ENCODE measurements around the gene PCSK4.

The PCSK4 gene

DNA sequence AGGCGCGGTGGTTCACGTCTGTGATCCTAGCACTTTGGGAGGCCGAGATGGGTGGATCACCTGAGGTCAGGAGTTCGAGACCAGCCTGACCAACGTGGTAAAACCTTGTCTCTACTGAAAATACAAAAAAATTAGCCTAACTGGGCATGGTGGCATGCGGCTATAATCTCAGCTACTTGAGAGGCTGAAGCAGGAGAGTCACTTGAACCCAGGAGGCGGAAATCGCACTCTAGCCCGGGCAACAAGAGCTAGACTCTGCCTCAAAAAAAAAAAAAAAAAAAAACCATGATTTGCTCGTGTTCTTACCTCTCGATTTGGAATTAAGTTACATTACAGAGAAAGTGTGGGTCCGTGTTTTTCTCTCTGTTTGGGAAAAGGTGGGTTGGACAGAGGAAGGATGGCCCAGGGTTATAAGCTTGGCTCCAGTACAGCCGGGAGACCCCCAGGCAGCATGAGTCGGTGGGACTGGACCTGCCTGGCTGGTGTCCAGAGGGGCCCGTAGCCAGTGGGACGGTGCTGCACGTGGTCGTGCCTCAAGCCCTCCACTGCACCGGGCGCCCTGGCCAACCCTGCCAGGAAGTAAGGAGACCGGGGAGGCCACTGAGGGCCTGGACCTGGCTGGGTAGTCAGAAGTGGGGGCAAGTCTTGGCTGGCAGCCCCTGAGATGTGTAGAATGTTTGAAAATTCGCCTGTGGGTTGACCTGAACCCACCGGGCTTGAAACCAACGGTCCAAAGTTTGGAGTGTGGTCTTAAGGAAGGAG, 48.3 kb downstream of the PCSK4 start (continued):
- TF ChIP-seq BCL11B (tag by site-specific recombination; IDR thresholded peaks at IDR 0.05; ENCODE audit: low read depth) (peak; percentile 19; the same call in 1 of the 2 replicates), ZNF133 (tag by site-specific recombination; IDR thresholded peaks at IDR 0.05) (no peak), ZNF202 (tag by site-specific recombination; IDR thresholded peaks at IDR 0.05; ENCODE audit: borderline replicate concordance) (no peak), GLIS2 (tag by site-specific recombination; IDR thresholded peaks at IDR 0.05) (peak; percentile 43), ZBTB8A (tag by site-specific recombination; IDR thresholded peaks at IDR 0.05) (no peak), ZNF670 (tag by site-specific recombination; IDR thresholded peaks at IDR 0.05; ENCODE audit: low read depth) (no peak), SP2 (tag by site-specific recombination; IDR thresholded peaks at IDR 0.05) (0 out of 2 replicates have a peak, but pooled peaks have one; percentile 6), ZNF140 (tag by site-specific recombination; IDR thresholded peaks at IDR 0.05) (no peak)
- TF ChIP-seq, protein P1, sequence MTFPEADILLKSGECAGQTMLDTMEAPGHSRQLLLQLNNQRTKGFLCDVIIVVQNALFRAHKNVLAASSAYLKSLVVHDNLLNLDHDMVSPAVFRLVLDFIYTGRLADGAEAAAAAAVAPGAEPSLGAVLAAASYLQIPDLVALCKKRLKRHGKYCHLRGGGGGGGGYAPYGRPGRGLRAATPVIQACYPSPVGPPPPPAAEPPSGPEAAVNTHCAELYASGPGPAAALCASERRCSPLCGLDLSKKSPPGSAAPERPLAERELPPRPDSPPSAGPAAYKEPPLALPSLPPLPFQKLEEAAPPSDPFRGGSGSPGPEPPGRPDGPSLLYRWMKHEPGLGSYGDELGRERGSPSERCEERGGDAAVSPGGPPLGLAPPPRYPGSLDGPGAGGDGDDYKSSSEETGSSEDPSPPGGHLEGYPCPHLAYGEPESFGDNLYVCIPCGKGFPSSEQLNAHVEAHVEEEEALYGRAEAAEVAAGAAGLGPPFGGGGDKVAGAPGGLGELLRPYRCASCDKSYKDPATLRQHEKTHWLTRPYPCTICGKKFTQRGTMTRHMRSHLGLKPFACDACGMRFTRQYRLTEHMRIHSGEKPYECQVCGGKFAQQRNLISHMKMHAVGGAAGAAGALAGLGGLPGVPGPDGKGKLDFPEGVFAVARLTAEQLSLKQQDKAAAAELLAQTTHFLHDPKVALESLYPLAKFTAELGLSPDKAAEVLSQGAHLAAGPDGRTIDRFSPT (tag by site-specific recombination; IDR thresholded peaks at IDR 0.05) = peak; percentile 19; the same call in 1 of the 2 replicates

DNA sequence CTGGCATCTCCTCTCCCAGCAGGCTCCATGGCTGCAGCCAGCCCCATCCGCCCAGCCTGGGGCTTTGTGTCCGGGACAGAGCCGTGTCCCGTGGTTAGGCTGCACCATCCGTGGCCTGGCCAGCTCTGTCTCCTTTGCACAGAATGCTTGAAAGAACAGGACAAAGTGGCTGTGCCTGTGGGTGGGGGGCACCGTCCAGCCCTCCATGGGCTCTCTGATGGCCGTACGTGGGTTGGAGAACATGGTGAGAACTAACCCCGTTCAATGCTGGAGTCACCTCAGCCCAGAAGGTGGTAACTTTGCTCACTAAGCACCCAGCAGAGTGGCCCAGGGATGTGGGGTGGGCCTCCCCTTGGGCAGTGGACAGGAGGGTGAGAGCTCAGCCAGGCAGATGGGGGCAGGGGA, 49.1 kb downstream of the PCSK4 start:
- POLR2A ChIA-PET = interaction anchor here (1.0 to 1.8 kb wide), 2 partner anchors 12 to 20 kb away, joined by 7 to 10 read pairs; no protein-coding TSS in a partner anchor
- Histone ChIP-seq H3K4me1 (ENCODE audit: control insufficient read depth, insufficient read depth, low read length) (peaks cover 16% of the 10 kb centered on the region), H3K9me3 (ENCODE audit: control insufficient read depth, insufficient read depth, low read depth, low read length) (no peaks in the 10 kb centered on the region), H3K27ac (ENCODE audit: extremely low read depth, low read depth, low read length) (peak overlapping the region; percentile 100), H3K36me3 (ENCODE audit: control insufficient read depth in 2 of 2, insufficient read depth in 1 of 2, low read length in 2 of 2) (peaks cover 15 to 39% of the 10 kb centered on the region in 2 experiments; a peak in 2 of 3 replicates), H3K4me3 (ENCODE audit: low read depth, low read length) (no peak overlapping the region)
- CTCF ChIA-PET = no interaction called here
- TF ChIP-seq, protein P2, sequence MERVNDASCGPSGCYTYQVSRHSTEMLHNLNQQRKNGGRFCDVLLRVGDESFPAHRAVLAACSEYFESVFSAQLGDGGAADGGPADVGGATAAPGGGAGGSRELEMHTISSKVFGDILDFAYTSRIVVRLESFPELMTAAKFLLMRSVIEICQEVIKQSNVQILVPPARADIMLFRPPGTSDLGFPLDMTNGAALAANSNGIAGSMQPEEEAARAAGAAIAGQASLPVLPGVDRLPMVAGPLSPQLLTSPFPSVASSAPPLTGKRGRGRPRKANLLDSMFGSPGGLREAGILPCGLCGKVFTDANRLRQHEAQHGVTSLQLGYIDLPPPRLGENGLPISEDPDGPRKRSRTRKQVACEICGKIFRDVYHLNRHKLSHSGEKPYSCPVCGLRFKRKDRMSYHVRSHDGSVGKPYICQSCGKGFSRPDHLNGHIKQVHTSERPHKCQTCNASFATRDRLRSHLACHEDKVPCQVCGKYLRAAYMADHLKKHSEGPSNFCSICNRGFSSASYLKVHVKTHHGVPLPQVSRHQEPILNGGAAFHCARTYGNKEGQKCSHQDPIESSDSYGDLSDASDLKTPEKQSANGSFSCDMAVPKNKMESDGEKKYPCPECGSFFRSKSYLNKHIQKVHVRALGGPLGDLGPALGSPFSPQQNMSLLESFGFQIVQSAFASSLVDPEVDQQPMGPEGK (tag by site-specific recombination; IDR thresholded peaks at IDR 0.05) = peak; percentile 10; the same call in 1 of the 2 replicates
- no peak for TF ChIP-seq ZNF792 (tag by site-specific recombination; IDR thresholded peaks at IDR 0.05)
- TF ChIP-seq GLIS2 (tag by site-specific recombination; IDR thresholded peaks at IDR 0.05) = peak; percentile 70
- no peak for TF ChIP-seq ZNF10 (tag by site-specific recombination; IDR thresholded peaks at IDR 0.05)
- TF ChIP-seq, protein P3, sequence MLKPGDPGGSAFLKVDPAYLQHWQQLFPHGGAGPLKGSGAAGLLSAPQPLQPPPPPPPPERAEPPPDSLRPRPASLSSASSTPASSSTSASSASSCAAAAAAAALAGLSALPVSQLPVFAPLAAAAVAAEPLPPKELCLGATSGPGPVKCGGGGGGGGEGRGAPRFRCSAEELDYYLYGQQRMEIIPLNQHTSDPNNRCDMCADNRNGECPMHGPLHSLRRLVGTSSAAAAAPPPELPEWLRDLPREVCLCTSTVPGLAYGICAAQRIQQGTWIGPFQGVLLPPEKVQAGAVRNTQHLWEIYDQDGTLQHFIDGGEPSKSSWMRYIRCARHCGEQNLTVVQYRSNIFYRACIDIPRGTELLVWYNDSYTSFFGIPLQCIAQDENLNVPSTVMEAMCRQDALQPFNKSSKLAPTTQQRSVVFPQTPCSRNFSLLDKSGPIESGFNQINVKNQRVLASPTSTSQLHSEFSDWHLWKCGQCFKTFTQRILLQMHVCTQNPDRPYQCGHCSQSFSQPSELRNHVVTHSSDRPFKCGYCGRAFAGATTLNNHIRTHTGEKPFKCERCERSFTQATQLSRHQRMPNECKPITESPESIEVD (tag by site-specific recombination; IDR thresholded peaks at IDR 0.05) = no peak
- TF ChIP-seq, protein P4, sequence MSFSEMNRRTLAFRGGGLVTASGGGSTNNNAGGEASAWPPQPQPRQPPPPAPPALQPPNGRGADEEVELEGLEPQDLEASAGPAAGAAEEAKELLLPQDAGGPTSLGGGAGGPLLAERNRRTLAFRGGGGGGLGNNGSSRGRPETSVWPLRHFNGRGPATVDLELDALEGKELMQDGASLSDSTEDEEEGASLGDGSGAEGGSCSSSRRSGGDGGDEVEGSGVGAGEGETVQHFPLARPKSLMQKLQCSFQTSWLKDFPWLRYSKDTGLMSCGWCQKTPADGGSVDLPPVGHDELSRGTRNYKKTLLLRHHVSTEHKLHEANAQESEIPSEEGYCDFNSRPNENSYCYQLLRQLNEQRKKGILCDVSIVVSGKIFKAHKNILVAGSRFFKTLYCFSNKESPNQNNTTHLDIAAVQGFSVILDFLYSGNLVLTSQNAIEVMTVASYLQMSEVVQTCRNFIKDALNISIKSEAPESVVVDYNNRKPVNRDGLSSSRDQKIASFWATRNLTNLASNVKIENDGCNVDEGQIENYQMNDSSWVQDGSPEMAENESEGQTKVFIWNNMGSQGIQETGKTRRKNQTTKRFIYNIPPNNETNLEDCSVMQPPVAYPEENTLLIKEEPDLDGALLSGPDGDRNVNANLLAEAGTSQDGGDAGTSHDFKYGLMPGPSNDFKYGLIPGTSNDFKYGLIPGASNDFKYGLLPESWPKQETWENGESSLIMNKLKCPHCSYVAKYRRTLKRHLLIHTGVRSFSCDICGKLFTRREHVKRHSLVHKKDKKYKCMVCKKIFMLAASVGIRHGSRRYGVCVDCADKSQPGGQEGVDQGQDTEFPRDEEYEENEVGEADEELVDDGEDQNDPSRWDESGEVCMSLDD (tag by site-specific recombination; IDR thresholded peaks at IDR 0.05) = no peak
- no peak for TF ChIP-seq ZNF223 (tag by site-specific recombination; IDR thresholded peaks at IDR 0.05)
- no peak for TF ChIP-seq ZNF837 (tag by site-specific recombination; IDR thresholded peaks at IDR 0.05)
- no peak for TF ChIP-seq GLI2 (tag by site-specific recombination; IDR thresholded peaks at IDR 0.05; ENCODE audit: borderline replicate concordance, low read depth)
- no peak for TF ChIP-seq ZFP3 (tag by site-specific recombination; IDR thresholded peaks at IDR 0.05; ENCODE audit: low read depth)
- no peak for TF ChIP-seq ZNF549 (tag by site-specific recombination; IDR thresholded peaks at IDR 0.05)
- TF ChIP-seq ZBTB7A (tag by site-specific recombination; IDR thresholded peaks at IDR 0.05; ENCODE audit: low read depth) = peak; percentile 53; the same call in 1 of the 2 replicates
- TF ChIP-seq ZNF621 (tag by site-specific recombination; IDR thresholded peaks at IDR 0.05) = no peak
- TF ChIP-seq FEZF1 (tag by site-specific recombination; IDR thresholded peaks at IDR 0.05) = no peak
- TF ChIP-seq ZNF514 (tag by site-specific recombination; IDR thresholded peaks at IDR 0.05) = no peak
- no peak for TF ChIP-seq ZNF629 (tag by site-specific recombination; IDR thresholded peaks at IDR 0.05)
- no peak for TF ChIP-seq ZBTB48 (tag by site-specific recombination; IDR thresholded peaks at IDR 0.05)
- no peak for TF ChIP-seq ZNF423 (tag by site-specific recombination; IDR thresholded peaks at IDR 0.05)
- TF ChIP-seq, protein P5, sequence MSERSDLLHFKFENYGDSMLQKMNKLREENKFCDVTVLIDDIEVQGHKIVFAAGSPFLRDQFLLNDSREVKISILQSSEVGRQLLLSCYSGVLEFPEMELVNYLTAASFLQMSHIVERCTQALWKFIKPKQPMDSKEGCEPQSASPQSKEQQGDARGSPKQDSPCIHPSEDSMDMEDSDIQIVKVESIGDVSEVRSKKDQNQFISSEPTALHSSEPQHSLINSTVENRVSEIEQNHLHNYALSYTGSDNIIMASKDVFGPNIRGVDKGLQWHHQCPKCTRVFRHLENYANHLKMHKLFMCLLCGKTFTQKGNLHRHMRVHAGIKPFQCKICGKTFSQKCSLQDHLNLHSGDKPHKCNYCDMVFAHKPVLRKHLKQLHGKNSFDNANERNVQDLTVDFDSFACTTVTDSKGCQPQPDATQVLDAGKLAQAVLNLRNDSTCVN (tag by site-specific recombination; optimal IDR thresholded peaks at IDR 0.05) = no peak

All from HEK293 (cell line).